HG03521 (cell line): ENCODE data around the gene UTS2R.
"Not testable (repeated sequence)": the region's sequence is repeated elsewhere in the genome, so short reads cannot be mapped to it uniquely, and the experiment has no call there.

ENCODE experiments used
- ATAC-seq: cut with Tn5 transposase; IDR thresholded peaks from one replicate; pipeline ENCODE4 v1.9.1; 2021; ENCODE audit warnings: mild to moderate bottlenecking, moderate library complexity; ENCODE audit not compliant: unreplicated experiment

Gene UTS2R

DNA sequence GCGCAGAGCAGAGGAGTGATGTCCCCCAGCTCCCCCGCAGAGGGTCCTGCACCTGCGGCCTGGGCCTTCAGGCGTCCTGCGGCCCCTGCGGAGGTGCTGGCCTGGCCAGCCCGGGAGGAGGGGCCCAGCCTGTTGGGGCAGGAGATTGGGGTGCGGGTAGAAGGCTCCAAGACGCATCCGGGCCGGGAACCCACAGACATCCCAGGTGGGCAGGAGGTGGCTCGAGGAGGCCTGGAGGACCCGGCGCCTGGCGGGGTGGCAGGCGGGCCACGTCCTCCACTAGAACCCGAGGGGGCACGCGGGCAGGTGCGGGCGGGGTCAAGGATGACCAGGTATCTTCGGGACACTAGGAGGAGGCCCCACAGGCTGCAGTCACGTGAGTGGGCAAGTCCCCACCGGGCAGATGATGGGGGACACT lies 37.4 kb upstream of the UTS2R start:
- ATAC-seq = no peak

DNA sequence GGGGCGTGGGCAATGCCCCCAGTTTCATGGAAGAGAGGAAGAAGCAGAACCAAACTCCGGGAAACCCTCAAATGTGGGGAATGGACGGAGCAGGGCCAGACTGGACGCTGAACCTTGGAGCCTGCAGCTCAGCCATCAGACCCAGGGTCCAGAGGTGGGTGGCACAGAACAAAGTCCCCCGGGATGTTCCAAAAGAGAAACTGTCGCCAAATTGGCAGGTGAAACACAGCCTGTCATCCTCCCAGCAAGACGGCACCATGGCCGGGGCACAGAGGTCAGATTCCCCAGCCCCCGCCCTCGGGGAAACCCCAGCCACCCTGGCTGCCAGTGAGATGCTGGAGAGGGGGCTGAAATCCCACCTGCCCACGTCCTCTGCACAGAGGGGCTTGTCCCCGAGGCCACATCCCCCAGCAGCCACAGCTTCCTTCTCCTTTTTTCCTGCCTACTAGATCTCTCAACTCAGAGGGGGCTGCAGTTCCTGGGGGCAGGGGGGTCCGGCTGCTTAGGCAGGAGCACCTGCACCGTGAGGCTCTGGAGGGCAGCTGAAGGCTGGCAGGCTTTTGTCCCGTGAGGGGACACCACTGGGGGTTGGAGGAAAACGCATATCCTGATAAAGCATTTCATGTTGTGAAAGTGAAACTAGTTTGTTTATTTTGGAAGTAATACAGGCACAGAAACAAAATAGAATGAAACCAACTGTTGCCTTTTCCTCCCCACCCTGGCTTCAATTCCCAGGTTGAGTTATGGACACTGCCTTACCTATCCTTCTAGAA lies 36.8 kb upstream of the UTS2R start:
- no peak for ATAC-seq

DNA sequence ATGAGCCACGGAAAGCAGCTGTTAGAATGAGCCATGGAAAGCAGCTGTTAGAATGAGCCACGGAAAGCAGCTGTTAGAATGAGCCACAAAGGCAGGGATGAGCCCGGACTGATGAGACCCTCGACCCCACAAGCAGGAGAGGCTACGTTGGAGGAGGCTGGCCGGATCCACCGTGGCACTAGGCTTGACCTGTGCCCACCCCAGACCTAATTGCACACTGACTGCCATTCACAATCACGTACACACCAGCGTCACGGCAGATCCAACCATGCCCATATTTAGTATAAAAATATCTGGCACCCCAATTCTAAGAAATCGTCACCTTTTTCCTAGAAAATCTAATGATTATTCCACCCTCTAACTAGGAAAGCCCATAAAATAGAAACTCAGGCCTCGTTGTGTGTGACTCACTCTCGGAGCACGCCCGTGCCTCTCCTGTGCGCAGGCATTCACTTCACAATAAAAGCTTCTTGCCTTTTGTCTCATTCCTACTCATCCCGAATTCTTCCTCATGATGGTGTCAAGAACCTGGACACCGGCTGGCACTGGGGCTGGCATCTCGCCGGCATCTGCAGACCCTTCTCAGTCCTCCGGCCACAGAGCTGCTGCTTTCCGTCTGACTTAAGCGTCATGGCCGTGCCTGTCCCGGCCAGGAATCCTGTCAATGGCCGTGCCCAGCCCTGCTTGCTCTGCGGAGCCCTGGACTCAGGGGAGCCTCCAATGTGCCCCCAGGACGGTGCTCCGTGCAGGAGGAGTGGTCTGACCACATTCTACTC lies 32.5 kb upstream of the UTS2R start:
- no peak for ATAC-seq

DNA sequence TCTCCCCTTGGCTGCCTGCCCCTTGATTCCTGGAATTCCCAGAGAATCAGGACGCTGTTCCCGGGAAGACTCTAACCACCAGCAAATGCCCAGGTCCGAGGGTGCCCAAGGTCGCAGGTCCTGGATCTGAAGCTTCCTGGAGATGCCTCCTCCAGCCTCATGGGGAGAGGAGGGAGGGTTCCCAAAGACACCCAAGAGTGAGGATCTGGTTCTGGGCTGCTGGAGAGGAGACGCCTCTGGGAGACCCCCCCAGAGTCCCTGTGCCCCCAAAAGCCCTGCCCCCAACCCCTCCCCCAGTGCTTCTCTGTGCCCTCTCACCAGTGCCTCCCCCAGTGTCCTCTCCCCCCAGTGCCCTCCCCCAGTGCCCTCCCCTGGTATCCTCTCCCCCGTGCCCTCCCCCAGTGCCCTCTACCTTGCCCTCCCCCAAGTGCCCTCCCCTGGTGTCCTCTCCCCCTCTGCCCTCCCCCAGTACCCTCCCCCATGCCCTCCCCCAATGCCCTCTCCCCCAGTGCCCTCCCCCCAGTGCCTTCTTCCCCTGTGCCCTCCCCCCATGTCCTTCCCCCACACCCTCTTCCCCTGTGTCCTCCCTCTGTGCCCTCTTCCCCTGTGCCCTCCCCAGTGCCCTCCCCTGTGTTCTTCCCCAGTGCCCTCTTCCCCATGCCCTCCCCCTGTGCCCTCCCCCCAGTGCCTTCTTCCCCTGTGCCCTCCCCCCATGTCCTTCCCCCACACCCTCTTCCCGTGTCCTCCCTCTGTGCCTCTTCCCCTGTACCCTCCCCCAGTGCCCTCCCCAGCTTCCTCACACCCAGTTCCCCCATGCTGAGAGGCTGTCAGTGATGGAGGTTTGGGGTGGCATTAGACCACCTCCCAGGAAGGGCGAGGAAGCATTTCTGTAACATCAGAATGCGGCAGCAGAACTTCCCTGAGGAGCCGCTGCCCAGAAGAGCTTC lies 31.7 kb upstream of the UTS2R start:
- ATAC-seq = no peak

DNA sequence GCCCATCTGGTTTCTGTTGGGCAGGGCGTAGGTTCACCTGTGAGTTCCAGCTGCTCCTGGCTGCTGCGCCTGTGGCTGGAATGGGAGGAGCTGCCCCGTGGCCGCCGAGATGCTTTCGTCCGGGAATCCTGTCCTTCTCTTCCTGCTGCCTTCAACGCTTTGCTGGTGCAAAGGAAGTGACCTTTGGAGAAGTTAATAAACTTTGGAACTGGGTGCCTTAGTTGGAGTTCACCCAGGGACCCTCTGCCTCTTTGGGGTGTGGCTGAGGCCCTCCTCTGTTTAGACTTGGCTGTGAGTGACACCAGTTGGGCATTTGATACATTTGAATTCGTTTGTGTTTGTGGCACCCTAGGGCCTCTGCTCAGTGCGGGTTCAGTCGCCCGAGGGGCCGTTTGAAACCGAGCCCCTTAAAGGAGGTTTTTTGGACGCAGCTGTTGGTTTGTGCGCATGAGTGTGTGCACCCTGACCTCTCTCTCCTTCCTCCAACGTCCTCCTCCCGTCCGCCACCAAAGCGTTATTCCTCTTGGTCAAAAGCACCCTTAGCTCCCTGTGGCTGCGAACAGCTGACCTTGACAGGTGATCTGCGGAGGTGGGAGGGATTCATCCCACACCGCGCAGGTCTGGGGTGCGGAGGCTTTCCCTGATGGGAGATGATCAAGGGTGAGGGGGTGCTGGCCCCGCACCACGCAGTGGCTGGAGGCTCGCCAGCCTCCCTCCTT lies 29.0 kb upstream of the UTS2R start:
- no peak for ATAC-seq

DNA sequence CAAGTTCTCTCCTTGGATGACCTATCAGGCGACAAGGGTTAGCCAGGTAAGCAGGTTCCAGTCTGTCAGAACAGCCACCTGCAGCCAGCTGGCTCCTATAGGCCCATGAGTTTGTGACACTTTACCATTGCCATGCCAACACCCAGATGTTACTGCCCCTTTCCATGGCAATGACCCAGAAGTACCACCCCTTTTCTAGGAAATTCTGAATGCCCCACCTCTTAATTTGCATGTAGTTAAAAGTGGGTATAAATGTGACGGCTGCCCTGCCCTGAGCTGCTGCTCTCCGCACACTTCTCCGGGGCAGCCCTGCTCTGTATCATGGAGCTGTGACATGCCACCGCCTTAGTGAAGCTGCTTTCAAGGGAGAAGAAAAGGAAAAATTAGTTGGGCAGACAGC lies 28.0 kb upstream of the UTS2R start:
- ATAC-seq = no peak

DNA sequence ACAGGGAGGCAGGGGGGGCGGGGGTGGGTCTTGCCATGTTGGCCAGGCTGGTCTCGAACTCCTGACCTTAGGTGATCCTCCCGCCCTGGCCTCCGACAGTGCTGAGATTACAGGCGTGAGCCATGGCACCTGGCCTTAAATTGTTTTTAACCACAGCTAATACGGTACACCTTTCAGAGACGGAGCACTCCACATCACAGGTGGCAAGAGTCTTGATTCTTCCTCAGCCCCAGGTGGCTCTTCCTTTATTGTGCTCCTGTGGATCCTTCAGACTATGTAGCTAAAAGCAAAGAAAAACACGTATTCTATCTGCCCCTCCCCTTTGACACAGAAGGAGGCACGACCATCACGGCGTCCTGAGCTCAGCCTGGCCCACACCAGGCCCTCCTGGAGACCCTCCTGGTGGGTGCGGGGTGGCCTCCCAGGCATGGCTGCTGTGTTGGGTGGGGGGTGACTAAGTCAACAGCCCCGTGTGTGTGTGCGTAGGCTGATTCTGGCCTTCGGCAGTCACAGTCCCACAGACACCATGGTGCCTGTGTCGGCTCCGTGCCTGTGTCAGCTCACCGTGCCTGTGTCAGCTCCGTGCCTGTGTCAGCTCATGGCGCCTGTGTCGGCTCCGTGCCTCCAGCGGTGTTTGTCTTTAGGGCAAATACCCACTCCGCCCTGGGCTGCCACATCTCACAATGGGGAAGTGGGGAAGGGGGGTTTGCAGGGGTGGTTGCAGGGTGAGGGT lies 27.2 kb upstream of the UTS2R start:
- no peak for ATAC-seq

DNA sequence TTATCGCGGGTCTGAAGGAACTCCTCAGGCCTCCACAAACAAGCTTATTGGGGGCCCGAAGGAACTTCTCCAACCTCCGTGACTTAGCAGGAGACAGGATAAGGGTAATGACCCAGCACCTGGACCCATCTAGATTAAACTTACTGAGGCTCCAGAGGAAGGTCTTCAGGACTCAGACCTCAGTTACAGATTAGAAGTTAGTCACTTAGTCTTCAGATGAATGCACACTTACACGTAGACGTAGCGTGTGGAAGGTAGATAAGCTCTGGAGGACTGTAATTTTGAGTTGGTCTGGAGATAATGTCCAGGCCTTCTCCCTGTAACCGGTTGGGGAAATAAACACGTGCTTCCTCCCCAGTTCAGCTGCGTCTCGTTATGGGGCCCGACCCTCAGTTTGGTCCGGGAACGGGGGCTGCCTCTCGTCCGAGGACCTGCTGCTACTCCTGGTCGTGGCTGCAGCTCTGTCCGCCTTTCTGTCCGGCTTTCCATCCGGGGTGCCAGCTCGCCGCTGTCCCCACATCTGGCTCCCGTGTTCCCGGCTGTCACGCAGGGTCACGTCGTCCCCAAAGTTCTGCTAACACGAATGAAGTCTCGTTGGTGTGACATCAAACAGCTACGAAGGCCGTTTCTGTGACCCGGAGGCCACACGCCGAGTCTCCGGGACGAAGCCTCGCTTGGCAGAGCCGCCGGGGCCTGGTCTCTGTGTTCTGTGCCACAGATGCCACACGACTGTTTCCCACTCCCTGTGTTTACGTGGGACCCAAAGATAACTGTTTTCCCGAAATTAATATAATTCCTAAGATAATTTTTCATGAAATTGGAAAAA lies 26.2 kb upstream of the UTS2R start:
- ATAC-seq = no peak

DNA sequence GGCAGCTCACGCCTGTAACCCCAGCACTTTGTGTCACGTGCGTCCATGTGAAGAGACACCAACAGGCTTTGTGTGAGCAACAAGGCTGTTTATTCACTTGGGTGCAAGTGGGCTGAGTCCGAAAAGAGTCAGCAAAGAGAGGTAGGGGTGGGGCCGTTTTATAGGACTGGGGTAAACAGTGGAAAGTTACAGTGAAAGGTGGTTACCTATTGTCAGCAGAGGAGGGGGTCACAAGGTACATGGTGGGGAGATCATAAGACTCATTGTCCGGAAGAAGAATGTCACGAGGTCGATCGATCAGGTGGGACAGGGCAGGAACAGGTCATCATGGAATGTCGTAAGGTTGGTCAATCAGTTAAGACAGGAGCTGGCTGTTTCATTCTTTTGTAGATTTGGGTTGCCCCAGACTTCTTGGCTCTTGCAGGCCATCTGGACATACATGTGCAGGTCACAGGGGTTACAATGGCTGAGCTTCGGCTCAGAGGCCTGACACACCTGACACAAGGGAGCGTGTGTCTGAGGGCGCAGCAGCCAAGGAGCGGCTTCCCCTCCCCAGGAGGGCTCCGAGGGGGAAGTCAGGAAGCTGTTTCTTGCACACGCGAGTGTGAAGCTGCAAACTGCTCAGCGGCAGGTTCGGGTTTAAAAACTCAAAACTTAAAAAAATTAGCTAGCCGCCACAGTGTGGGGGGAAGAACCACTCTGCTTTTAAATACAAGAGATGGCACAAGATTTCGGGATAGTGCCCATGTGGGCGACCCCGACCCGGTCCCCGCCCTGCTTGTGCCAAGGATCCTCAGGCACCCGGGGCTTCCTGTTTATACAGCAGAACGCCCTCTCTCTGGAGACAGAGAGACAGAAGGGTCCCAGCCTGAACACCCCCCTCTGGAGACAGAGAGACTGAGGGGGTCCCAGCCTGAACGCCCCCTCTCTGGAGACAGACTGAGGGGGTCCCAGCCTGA lies 24.9 kb upstream of the UTS2R start:
- no peak for ATAC-seq

DNA sequence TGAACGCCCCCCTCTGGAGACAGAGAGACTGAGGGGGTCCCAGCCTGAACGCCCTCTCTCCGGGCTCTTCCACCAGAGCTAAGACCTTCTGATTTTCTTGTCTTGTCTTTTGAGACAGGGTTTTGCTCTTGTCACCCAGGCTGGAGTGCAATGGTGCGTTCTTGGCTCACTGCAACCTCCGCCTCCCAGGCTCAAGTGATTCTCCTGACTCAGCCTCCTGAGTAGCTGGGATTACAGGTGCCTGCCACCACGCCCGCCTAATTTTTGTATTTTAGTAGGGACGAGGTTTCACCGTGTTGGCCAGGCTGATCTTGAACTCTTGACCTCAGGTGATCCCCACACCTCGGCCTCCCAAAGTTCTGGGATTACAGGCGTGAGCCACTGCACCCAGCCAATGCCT lies 23.6 kb upstream of the UTS2R start:
- ATAC-seq = not testable (repeated sequence)

DNA sequence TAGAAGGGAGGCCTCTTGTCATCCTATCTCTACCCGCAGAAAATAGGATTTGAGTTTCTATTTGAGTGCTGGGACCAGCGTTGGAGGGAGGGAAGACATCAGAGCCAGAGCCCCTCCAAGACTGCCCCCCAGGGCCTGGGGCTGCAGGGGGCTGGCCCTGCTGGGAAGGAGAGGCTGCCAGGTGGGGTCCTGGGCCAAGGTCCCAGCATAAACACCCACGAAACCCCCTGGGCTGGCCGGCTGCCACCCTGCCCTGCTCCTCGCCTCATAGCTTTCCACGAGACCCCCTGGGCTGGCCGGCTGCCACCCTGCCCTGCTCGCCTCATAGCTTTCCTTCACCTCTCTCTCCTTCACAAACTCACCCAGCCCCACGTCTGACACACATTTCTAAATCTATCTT lies 23.1 kb upstream of the UTS2R start:
- no peak for ATAC-seq

DNA sequence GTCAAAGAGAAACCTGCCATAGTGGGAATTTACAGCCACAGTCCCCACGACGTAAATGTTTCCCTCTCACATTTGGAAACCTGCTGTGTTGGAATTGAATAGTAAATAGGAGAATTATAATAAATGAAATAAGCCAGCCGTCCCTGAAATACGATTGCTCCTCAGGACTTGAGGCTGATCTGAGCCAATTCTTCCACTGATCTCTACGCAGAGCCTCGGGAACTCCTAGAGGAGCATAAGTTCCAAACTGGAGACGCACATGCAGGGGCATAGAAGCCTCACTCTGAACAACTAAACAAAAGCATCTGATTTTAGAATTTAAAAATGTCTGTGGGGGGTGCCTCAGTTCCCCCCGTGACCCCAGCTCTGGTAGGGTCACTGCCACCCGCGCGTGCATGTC lies 22.7 kb upstream of the UTS2R start:
- ATAC-seq = no peak

DNA sequence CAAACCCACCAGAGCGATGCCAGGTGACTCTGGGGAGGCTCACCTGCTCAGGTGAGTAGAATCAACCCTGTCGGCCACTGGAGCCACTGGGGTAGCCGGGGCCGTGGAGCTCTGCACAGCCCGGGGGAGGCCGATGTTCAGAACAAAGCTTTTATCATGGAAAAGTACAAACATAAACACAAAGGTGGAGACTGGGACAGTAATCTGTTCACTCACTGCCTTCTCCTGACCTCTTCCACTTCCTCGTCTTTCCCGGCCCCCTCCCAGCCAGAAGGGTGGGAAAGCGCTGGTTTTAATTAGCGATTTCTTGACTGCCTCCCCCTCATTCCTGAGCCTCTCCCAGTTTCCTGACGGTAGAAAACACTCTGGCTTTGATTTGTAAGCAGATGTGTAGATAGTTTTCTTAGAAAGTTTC lies 22.3 kb upstream of the UTS2R start:
- ATAC-seq = no peak

DNA sequence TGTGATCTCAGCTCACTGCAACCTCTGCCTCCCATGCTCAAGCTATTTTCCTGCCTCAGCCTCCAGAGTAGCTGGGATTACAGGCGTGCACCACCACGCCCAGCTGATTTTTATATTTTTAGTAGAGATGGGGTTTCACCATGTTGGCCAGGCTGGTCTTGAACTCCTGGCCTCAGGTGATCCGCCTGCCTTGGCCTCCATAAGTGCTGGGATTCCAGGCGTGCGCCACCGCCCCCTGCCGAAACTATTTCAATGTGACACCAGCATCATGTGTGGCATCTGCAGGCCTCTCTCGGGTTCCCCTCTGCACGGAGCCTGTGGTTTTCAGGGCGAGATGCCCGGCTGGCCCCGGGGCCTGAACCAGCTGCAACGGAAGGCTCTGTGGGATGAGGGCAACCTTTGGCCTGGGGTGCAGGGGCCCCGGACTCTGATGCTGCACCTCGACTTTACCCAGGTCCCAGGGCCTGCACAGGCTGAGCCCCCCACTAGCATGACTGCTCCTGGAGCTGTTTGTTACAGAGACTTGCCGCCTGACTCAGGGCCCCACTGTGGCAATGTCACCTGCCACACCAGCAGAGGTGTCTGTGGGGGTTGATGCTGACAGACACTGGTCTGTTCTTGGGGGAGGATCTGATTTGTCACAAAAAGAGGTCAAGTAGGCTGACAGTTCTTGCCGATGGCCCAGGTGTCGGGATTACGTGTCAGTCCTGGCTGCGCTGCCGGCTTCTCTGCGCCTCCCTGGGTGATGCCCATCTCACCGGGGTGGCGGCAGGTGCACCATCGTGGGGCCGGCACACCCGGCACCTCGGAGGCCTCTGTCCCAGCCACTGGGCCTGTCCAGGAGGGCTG lies 21.2 kb upstream of the UTS2R start:
- no peak for ATAC-seq

DNA sequence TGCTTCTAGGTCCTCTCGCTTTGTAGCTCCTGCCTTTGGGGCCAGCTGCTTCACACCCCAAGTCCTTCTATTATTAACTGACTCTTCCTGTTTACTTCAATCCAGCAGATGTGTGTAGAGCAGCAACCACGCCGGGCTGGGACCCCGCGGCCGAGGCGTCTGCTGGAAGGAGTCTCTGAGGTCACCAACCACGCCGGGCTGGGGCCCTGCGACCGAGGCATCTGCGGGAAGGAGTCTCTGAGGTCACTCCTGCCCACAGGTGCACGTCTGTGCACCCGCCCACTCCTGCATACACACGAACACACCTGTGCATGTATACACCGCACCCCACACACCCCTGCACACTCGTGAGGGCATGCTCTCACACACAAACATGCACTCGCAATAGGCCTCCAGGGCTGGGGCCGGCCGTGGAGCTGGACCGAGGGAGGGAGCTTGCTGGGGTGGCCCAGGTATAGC lies 20.3 kb upstream of the UTS2R start:
- ATAC-seq = no peak

DNA sequence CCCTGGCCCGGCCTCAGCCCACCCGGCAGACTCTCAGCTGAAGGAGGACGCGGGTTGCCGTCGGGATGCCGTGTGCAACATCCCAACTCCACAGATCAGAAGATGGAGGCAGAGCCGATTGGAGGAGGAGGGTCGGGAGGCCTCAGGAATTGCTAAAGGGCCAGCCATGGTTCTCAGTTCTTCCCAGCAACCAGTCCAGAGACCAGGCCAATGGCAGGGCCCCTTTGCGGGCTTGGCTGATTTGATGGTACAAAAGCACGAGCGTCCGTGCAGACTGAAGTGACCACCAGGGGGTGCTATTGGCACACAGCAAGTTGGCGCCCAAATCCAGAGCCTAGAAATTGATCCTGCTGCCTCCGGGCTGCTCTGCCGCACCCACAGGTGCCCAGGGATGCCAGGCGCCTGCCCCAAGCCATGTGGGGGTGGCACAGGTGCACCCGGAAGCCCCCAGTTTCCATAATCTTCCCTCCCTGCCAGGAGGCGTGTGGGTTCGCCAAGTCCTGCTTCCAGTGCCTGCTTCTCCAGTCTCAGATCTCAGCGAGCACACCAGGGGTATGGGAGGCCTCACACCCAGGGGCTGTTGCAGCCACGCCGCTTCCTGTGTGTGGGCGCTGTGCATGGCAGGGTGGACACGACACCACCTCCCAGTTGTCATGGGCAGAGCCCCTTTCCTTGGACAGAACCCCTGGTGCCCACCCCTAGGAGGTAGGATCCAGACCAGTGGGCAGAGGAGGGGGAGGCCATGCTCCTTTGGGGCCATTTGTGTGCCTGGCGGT lies 19.7 kb upstream of the UTS2R start:
- ATAC-seq = no peak
